Smooth muscle cell (in vitro differentiated cells): Measurements from ENCODE around the gene RPRD2. TPM values are rescaled to one million over a fixed set of nuclear protein-coding genes. Genes with fewer than 3 reads are reported as not detected.
"Not testable (repeated sequence)": the region's sequence is repeated elsewhere in the genome, so short reads cannot be mapped to it uniquely, and the experiment has no call there.

Experiments
- DNase-seq: peaks from one replicate; lab custom pipeline; 2025; ENCODE audit not compliant: unreplicated experiment; lab: John Stamatoyannopoulos, UW
- H2AFZ ChIP-seq: fragments of 200-600 bp; sonication (generic); 2 replicates; pipeline ENCODE4 v1.6.0; 2016; ENCODE audit warnings: antibody characterized with exemption, low read depth, mild to moderate bottlenecking
- H3F3A ChIP-seq: fragments of 200-600 bp; sonication (generic); 2 replicates; pipeline ENCODE4 v1.6.0; 2017; ENCODE audit warnings: antibody characterized with exemption, low read depth
- H3K27ac ChIP-seq: fragments of 200-600 bp; sonication (generic); 2 replicates; pipeline ENCODE4 v1.5.1; 2016; ENCODE audit warnings: low read depth, mild to moderate bottlenecking
- H3K27me3 ChIP-seq: fragments of 200-600 bp; sonication (generic); 2 replicates; pipeline ENCODE4 v1.6.1; 2016; ENCODE audit warnings: low read depth, mild to moderate bottlenecking
- H3K36me3 ChIP-seq: fragments of 200-600 bp; sonication (generic); 2 replicates; pipeline ENCODE4 v1.5.1; 2016; ENCODE audit warnings: low read depth
- H3K4me1 ChIP-seq: fragments of 200-600 bp; sonication (generic); 2 replicates; pipeline ENCODE4 v1.5.1; 2016; ENCODE audit warnings: low read depth
- H3K4me2 ChIP-seq: fragments of 200-600 bp; sonication (generic); 2 replicates; pipeline ENCODE4 v1.6.0; 2016; ENCODE audit warnings: mild to moderate bottlenecking
- H3K4me3 ChIP-seq: fragments of 200-600 bp; sonication (generic); 2 replicates; pipeline ENCODE4 v1.5.1; 2016; ENCODE audit warnings: mild to moderate bottlenecking
- H3K79me2 ChIP-seq: fragments of 200-600 bp; sonication (generic); 2 replicates; pipeline ENCODE4 v1.6.0; 2016; ENCODE audit warnings: low read depth, mild to moderate bottlenecking
- H3K9ac ChIP-seq: fragments of 200-600 bp; sonication (generic); 2 replicates; pipeline ENCODE4 v1.6.0; 2016; ENCODE audit warnings: low read depth
- H3K9me3 ChIP-seq: fragments of 200-600 bp; sonication (generic); replicated peaks from 2 replicates; pipeline ENCODE4 v1.5.1; 2016; ENCODE audit warnings: low read depth
- H4K20me1 ChIP-seq: fragments of 200-600 bp; sonication (generic); 2 replicates; pipeline ENCODE4 v1.6.0; 2016; ENCODE audit warnings: low read depth
- WGBS: methylation state at CpG from one replicate; pipeline ENCODE4 v1.1.7; 2016; ENCODE audit warnings: low lambda C conversion rate; 5-methylcytosine and 5-hydroxymethylcytosine counted together
- polyA plus RNA-seq: library from polyadenylated mRNA; unstranded; fragments of >200 nt; fragmentation: Nextera tagmentation; extraction: Ambion mirVana; gene quantifications from 2 replicates; pipeline ENCODE4 v1.2.1, GENCODE V29; 2016
- total RNA-seq: library from RNA; depleted of rRNA; stranded (reverse); fragments of >200 nt; gene quantifications from 2 replicates; pipeline ENCODE4 v1.2.3, GENCODE V29; 2014
- TF ChIP-seq, protein P1 (sequence below): fragments of 200-600 bp; sonication (generic); IDR thresholded peaks from 2 replicates; pipeline ENCODE4 v1.5.1; 2017; ENCODE audit warnings: borderline replicate concordance, mild to moderate bottlenecking, antibody characterized with exemption; ENCODE audit not compliant: insufficient read depth, poor library complexity, severe bottlenecking

RPRD2 gene
- total and polyA plus RNA-seq, 2 experiments from 2014 or later: 14.2 to 17.1 TPM

DNA sequence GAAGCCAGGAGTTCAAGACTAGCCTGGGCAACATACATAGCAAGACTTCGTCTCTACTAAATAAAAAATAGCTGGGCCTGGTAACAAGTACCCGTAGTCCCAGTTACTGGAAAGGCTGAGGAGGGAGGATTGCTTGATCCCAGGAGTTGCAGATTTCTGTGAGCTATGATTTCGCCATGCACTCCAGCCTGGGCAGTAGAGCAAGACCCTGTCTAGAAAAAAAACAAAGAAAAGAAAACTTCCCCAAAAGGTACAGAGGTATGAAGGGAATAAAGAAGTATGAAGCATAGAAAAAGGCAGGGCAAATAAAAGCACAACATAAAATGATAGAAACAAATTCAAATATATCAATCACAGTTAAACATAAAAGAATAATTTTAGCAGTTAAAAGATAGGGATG lies 28.7 kb downstream of the RPRD2 start:
- H3K27ac ChIP-seq: no peak overlapping the region
- TF ChIP-seq, protein P1, sequence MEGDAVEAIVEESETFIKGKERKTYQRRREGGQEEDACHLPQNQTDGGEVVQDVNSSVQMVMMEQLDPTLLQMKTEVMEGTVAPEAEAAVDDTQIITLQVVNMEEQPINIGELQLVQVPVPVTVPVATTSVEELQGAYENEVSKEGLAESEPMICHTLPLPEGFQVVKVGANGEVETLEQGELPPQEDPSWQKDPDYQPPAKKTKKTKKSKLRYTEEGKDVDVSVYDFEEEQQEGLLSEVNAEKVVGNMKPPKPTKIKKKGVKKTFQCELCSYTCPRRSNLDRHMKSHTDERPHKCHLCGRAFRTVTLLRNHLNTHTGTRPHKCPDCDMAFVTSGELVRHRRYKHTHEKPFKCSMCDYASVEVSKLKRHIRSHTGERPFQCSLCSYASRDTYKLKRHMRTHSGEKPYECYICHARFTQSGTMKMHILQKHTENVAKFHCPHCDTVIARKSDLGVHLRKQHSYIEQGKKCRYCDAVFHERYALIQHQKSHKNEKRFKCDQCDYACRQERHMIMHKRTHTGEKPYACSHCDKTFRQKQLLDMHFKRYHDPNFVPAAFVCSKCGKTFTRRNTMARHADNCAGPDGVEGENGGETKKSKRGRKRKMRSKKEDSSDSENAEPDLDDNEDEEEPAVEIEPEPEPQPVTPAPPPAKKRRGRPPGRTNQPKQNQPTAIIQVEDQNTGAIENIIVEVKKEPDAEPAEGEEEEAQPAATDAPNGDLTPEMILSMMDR: no peak
- no peaks in the 10 kb centered on the region for H3F3A ChIP-seq
- peaks cover 87% of the 10 kb centered on the region for H4K20me1 ChIP-seq
- no peak overlapping the region for H3K9ac ChIP-seq
- H3K4me3 ChIP-seq: no peak overlapping the region
- no peak overlapping the region for H3K4me2 ChIP-seq
- no peaks in the 10 kb centered on the region for H3K4me1 ChIP-seq
- no peaks in the 10 kb centered on the region for H3K36me3 ChIP-seq
- no peaks in the 10 kb centered on the region for H3K27me3 ChIP-seq
- WGBS: 96% methylated on average over 3 of the region's 3 CpGs
- no peak for DNase-seq
- H3K79me2 ChIP-seq: peaks cover 96% of the 10 kb centered on the region
- no peaks in the 10 kb centered on the region for H3K9me3 ChIP-seq
- H2AFZ ChIP-seq: no peak overlapping the region

DNA sequence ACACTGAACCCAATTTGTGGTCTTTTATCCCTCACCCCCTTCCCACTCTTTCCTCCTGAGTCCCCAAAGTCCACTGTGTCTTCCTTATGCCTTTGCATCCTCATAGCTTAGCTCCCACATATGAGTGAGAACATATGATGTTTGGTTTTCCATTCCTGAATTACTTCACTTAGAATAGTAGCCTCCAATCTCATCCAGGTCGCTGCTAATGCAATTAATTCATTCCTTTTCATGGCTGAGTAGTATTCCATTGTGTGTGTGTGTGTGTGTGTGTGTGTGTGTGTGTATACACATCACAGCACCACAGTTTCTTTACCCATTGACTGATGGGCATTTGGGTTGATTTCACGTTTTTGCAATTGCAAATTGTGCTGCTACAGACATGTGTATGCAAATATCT lies 31.2 kb downstream of the RPRD2 start:
- not testable (repeated sequence) for H3K4me1 ChIP-seq, H3K27ac ChIP-seq, H2AFZ ChIP-seq, H3K9me3 ChIP-seq, H3K4me3 ChIP-seq, H3K27me3 ChIP-seq, H3K36me3 ChIP-seq, H3K9ac ChIP-seq, H3F3A ChIP-seq, H3K4me2 ChIP-seq, DNase-seq
- Histone ChIP-seq H4K20me1 (peaks cover 72% of the 10 kb centered on the region), H3K79me2 (peaks cover 92% of the 10 kb centered on the region)
- 96% methylated on average over 2 of the region's 2 CpGs for WGBS

DNA sequence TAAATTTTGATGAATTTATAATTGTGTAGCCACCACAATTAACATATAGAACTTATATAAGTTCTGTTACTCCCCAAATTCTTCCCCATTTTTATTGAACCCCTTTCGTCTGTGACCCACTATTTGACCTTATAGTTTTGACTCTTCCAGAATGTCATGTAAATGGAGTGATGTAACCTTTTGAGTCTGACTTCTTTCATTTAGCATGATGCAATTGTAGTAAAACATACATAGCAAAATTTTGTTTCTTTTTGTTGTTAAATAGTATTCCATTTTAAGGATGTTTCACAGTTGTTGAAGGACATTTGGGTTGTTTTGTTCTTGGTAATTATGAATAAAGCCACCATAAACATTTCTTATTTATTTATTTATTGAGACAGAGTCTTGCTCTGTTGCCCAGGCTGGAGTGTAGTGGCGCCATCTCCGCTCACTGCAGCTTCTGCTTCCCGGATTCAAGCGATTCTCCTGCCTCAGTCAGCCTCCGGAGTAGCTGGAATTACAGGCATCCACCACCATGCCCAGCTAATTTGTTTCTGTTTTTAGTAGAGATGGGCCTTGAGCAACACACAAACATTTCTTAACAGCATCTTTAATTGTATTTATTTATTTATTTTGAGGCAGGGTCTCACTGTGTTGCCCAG lies 33.6 kb downstream of the RPRD2 start:
- peaks cover 92% of the 10 kb centered on the region for H3K79me2 ChIP-seq
- no peaks in the 10 kb centered on the region for H3F3A ChIP-seq
- H3K9ac ChIP-seq: no peak overlapping the region
- H3K27me3 ChIP-seq: no peaks in the 10 kb centered on the region
- H3K4me1 ChIP-seq: no peaks in the 10 kb centered on the region
- no peak overlapping the region for H3K27ac ChIP-seq
- H4K20me1 ChIP-seq: peaks cover 76% of the 10 kb centered on the region
- H2AFZ ChIP-seq: no peak overlapping the region
- H3K36me3 ChIP-seq: no peaks in the 10 kb centered on the region
- DNase-seq: no peak
- H3K4me3 ChIP-seq: no peak overlapping the region
- H3K4me2 ChIP-seq: no peak overlapping the region
- no peaks in the 10 kb centered on the region for H3K9me3 ChIP-seq
- WGBS: 98% methylated on average over 6 of the region's 6 CpGs
- TF ChIP-seq, protein P1: no peak

DNA sequence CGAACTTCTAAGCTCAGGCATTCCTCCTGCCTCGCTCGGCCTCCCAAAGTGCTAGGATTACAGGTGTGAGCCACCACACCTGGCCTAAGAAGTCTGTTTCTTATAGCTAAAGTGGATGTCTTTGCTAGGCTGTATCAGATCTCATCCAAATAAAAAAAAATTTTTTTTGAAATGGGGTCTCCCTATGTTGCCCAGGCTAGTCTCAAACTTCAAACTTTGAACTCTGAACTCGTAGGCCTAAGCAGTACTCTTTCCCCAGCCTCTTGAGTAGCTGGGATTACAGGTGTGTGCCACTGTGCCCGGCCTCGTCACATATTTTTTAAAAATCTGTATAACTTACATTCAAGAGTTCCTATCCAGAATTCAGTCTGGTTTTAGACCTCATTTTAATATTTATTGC lies 40.5 kb downstream of the RPRD2 start:
- Histone ChIP-seq H3K9me3 (no peaks in the 10 kb centered on the region), H3K27me3 (no peaks in the 10 kb centered on the region), H3K36me3 (no peaks in the 10 kb centered on the region), H3K4me1 (no peaks in the 10 kb centered on the region), H3K9ac (no peak overlapping the region), H3K79me2 (peaks cover 98% of the 10 kb centered on the region), H2AFZ (no peak overlapping the region), H3K4me2 (no peak overlapping the region), H3K4me3 (no peak overlapping the region), H4K20me1 (peaks cover 90% of the 10 kb centered on the region), H3F3A (no peaks in the 10 kb centered on the region), H3K27ac (no peak overlapping the region)
- WGBS: 89% methylated on average over 6 of the region's 6 CpGs
- TF ChIP-seq, protein P1: no peak
- no peak for DNase-seq
